Activated CD8-positive, alpha-beta T cell treated with anti-CD3 and anti-CD28 coated beads for 36 hours (primary cell): ENCODE data around the gene SLC25A53. TPM values are rescaled to one million over a fixed set of nuclear protein-coding genes. Genes with fewer than 3 reads are reported as not detected.

Experiments used
- ATAC-seq: fragments of 200-7000 bp; cut with Tn5 transposase; one replicate; pipeline ENCODE4 v1.10.0; 2021; ENCODE audit warnings: mild to moderate bottlenecking, moderate library complexity
- CTCF ChIA-PET: fragments of 350-600 bp; sonication (Branson Sonifier 250); formaldehyde crosslinking; loops from one replicate; lab custom pipeline; 2021; ENCODE audit warnings: antibody characterized with exemption; lab: Charles Lee
- POLR2A ChIA-PET: fragments of 350-600 bp; sonication (Branson Sonifier 250); formaldehyde crosslinking; loops from one replicate; lab custom pipeline; 2021; ENCODE audit warnings: antibody characterized with exemption; lab: Charles Lee
- DNase-seq: peaks from one replicate; pipeline ENCODE4 v3.0.0-alpha.2; 2020
- H3K27ac Mint-ChIP-seq: one replicate; pipeline ENCODE4 v1.8.0; 2021; ENCODE audit warnings: mild to moderate bottlenecking, mixed read lengths
- H3K27me3 Mint-ChIP-seq: one replicate; pipeline ENCODE4 v1.8.0; 2021; ENCODE audit warnings: mixed read lengths
- H3K36me3 Mint-ChIP-seq: one replicate; pipeline ENCODE4 v1.8.0; 2021; ENCODE audit warnings: low read depth, mixed read lengths
- H3K4me1 Mint-ChIP-seq: one replicate; pipeline ENCODE4 v1.8.0; 2021; ENCODE audit warnings: low read depth, mixed read lengths
- H3K4me3 Mint-ChIP-seq: one replicate; pipeline ENCODE4 v1.8.0; 2021; ENCODE audit warnings: mild to moderate bottlenecking, moderate library complexity, mixed read lengths
- H3K9me3 Mint-ChIP-seq: one replicate; pipeline ENCODE4 v1.8.0; 2021; ENCODE audit warnings: mixed read lengths
- intact Hi-C: fragments of 100-400 bp; cut with micrococcal nuclease; formaldehyde crosslinking; loops from one replicate; pipeline ENCODE4 v1.10.0; 2022
- total RNA-seq, 2 experiments: library from RNA; stranded (reverse); gene quantifications; one replicate each; pipeline ENCODE4 v1.2.3, GENCODE V29; 2021
- TF ChIP-seq, protein P1 (sequence below): fragments of 200-600 bp; IDR thresholded peaks from one replicate; pipeline ENCODE4 v1.8.0; 2022; ENCODE audit warnings: antibody characterized with exemption, mild to moderate bottlenecking

SLC25A53 gene
- total RNA-seq, 2 experiments from 2014 or later, result 4.4 to 4.7 TPM

DNA sequence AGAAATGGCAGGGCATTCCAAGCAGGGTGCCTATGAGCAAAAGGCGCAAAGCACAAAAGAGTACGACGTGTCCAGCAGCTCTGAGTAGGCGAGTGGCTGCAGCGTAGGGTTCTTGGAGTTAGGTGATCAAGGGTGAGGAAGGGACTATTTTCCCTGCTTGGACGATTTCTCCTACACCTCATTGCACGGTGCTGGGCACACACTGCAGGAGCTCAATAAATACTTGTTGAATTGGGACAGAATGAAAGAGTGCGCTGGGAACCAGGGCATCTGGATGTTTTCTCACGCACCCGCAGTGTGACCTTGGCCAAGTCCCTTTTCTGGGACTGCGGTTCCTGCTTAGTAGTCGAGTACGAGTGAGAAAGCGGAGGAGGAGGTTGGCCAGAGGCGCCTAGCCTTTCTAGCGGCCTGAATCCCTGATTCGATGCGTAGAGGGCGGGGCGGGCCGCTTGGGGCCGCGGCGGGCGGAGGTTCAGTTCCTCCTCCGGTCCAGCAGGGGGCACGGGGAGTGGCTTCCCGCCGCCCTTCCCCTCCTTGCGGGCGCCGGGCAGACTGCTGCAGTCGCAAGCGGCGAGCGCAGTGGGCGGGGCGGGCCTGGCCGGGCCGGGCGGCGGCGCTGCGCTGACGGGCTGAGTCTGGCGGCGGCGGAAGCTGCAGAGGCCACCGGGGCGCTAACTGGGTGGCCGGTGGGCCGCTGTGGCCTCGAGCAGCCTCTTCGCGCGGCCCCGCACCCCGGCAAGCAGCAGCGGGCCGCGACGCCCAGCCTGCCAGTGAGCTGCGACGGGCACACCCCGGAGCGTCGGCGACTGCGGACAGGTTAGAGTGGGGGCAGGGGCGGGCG, 9.3 kb upstream of the SLC25A53 start, which contains the start of gene FAM199X:
Gene FAM199X (plus strand): TSS at position 560 of the 841 bp plus-strand sequence. CDS start 333 bp downstream, outside the sequence.
- Mint-ChIP-seq H3K4me1 (peaks cover 35% of the 10 kb centered on the region), H3K27ac (peak within 1 kb of the TSS; percentile 79), H3K4me3 (peak within 1 kb of the TSS; percentile 74), H3K27me3 (no peaks in the 10 kb centered on the region), H3K9me3 (no peaks in the 10 kb centered on the region), H3K36me3 (peaks cover 8% of the 10 kb centered on the region)
- ChIA-PET CTCF (interaction anchor here (0.9 to 4.0 kb wide), 5 partner anchors 9 to 178 kb away, joined by 3 to 14 read pairs (median 9); partner anchors contain the start of gene SLC25A53), POLR2A (interaction anchor here (0.6 to 1.8 kb wide), 2 partner anchors 9 to 13 kb away, joined by 3 to 12 read pairs; partner anchors contain the start of gene SLC25A53)
- TF ChIP-seq, protein P1, sequence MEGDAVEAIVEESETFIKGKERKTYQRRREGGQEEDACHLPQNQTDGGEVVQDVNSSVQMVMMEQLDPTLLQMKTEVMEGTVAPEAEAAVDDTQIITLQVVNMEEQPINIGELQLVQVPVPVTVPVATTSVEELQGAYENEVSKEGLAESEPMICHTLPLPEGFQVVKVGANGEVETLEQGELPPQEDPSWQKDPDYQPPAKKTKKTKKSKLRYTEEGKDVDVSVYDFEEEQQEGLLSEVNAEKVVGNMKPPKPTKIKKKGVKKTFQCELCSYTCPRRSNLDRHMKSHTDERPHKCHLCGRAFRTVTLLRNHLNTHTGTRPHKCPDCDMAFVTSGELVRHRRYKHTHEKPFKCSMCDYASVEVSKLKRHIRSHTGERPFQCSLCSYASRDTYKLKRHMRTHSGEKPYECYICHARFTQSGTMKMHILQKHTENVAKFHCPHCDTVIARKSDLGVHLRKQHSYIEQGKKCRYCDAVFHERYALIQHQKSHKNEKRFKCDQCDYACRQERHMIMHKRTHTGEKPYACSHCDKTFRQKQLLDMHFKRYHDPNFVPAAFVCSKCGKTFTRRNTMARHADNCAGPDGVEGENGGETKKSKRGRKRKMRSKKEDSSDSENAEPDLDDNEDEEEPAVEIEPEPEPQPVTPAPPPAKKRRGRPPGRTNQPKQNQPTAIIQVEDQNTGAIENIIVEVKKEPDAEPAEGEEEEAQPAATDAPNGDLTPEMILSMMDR, result peak; percentile 50
- intact Hi-C loops, result no loop called here
- DNase-seq (peak; percentile 86), ATAC-seq (peak; percentile 99)

DNA sequence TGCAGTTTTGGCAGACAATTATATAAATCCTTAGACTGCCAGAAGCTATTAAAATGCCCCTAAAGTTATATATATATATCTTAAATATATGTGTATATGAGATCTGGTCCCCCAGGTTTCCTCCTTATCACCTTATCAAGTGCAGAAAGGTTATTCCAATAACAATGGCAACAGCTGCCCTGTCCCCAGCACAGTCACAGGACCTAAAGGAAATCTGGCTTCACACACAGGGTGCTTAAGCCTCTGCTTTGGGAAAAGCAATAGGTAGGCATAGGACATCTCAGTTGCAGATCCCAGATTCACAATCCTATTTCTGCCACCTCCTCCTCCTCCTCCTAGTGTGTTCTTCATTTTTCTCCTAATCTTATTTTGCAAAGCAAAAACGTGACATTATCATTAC, 5.8 kb downstream of the SLC25A53 start:
- no peaks in the 10 kb centered on the region for H3K27me3 Mint-ChIP-seq
- TF ChIP-seq, protein P1, result no peak
- ChIA-PET CTCF (interaction anchor here (3.3 kb wide), 1 partner anchor 15 kb away, joined by 10 read pairs; no protein-coding TSS in a partner anchor), POLR2A (no interaction called here)
- H3K36me3 Mint-ChIP-seq, result no peaks in the 10 kb centered on the region
- H3K9me3 Mint-ChIP-seq, result no peaks in the 10 kb centered on the region
- no peak overlapping the region for H3K27ac Mint-ChIP-seq
- intact Hi-C loops, result no loop called here
- no peak for DNase-seq
- no peak overlapping the region for H3K4me3 Mint-ChIP-seq
- ATAC-seq, result no peak
- H3K4me1 Mint-ChIP-seq, result peaks cover 12% of the 10 kb centered on the region

GRCh38 chrX:104141087-104141760, 15.6 kb downstream of the SLC25A53 start:
- intact Hi-C loops, result no loop called here
- TF ChIP-seq, protein P1, result no peak
- CTCF ChIA-PET, result interaction anchor here (1.5 to 2.2 kb wide), 2 partner anchors 15 to 28 kb away, joined by 3 to 6 read pairs; partner anchors contain the start of genes SLC25A53 and ZCCHC18
- H3K9me3 Mint-ChIP-seq, result no peaks in the 10 kb centered on the region
- H3K36me3 Mint-ChIP-seq, result peaks cover 3% of the 10 kb centered on the region
- peaks cover 18% of the 10 kb centered on the region for H3K4me1 Mint-ChIP-seq
- H3K27ac Mint-ChIP-seq, result no peak overlapping the region
- no peak for DNase-seq
- ATAC-seq, result no peak
- H3K4me3 Mint-ChIP-seq, result no peak overlapping the region
- H3K27me3 Mint-ChIP-seq, result no peaks in the 10 kb centered on the region
- POLR2A ChIA-PET, result interaction anchor here (1.0 kb wide), 1 partner anchor 15 kb away, joined by 4 read pairs; the partner anchor contains the start of gene SLC25A53

- peaks cover 30% of the 10 kb centered on the region for H3K4me1 Mint-ChIP-seq
- TF ChIP-seq, protein P1, result no peak
- no peaks in the 10 kb centered on the region for H3K36me3 Mint-ChIP-seq
- H3K27ac Mint-ChIP-seq, result no peak overlapping the region
- H3K4me3 Mint-ChIP-seq, result no peak overlapping the region
- DNase-seq (peak; percentile 20), ATAC-seq (peak; percentile 60)
- POLR2A ChIA-PET, result no interaction called here
- CTCF ChIA-PET, result interaction anchor here (0.8 to 5.8 kb wide), 5 partner anchors 18 to 219 kb away, joined by 3 to 50 read pairs (median 8); partner anchors contain the start of genes SLC25A53 and ZCCHC18
- no peaks in the 10 kb centered on the region for H3K27me3 Mint-ChIP-seq
- no peaks in the 10 kb centered on the region for H3K9me3 Mint-ChIP-seq
- intact Hi-C loops, result no loop called here
Measured at GRCh38 chrX:104137496-104137895, 19.3 kb downstream of the SLC25A53 start.
